HCT116 (cell line): ENCODE data around the gene DIPK1A. TPM values are rescaled to one million over a fixed set of nuclear protein-coding genes. Genes with fewer than 3 reads are reported as not detected.

ENCODE experiments used
- ATAC-seq: fragments of 200-7000 bp; cut with Tn5 transposase; 2 replicates; pipeline ENCODE4 v1.9.1; 2020; ENCODE audit warnings: mild to moderate bottlenecking, moderate library complexity
- BruUV-seq: library from RNA; stranded (reverse); fragments of 400-500 nt; replicated peaks from 2 replicates; lab custom pipeline; 2021; lab: Mats Ljungman, UMichigan
- CTCF ChIA-PET: fragments of 300-600 bp; sonication (Branson Sonifier 250); formaldehyde crosslinking; loops from one replicate; lab custom pipeline; 2021; ENCODE audit warnings: antibody characterized with exemption; lab: Charles Lee
- POLR2A ChIA-PET: fragments of 300-600, 350-600 bp; sonication (Branson Sonifier 250); formaldehyde crosslinking; loops from one replicate; lab custom pipeline; 2021; ENCODE audit warnings: antibody characterized with exemption; lab: Charles Lee
- RAD21 ChIA-PET, 2 experiments: fragments of 300-600 bp; sonication (Branson Sonifier 250); formaldehyde crosslinking; loops; one replicate each; lab custom pipeline; 2023; ENCODE audit warnings: low total read pairs in 2 of 2; ENCODE audit not compliant: uncharacterized antibody in 2 of 2, unreplicated experiment in 2 of 2, low non-redundant PET in 1 of 2; lab: Charles Lee
- DNase-seq: peaks from one replicate; pipeline ENCODE4 v3.0.0-alpha.2; 2010; ENCODE audit warnings: low read depth, low spot score
- H2AFZ ChIP-seq: fragments of 200-600 bp; shearing (Covaris generic), sonication (generic); 2 replicates; pipeline ENCODE4 v1.6.1; 2017; ENCODE audit warnings: low read depth, mixed run types, mixed read lengths, antibody characterized with exemption, low read length; ENCODE audit not compliant: poor library complexity, severe bottlenecking
- H3K27ac ChIP-seq: 2 replicates; pipeline ENCODE4 v1.5.1; 2012; ENCODE audit warnings: low read depth, low read length
- H3K27me3 ChIP-seq: fragments of 200-600 bp; sonication (generic); 2 replicates; pipeline ENCODE4 v1.6.1; 2016; ENCODE audit warnings: mixed run types, low read length, mixed read lengths; ENCODE audit not compliant: insufficient read depth
- H3K36me3 ChIP-seq, 2 experiments: fragments of 200-500 bp in 1 of 2; fragments of 200-600 bp in 1 of 2; sonication (Bioruptor generic) in 1 of 2; sonication (generic) in 1 of 2; 2 replicates each; pipeline versions ENCODE4 v1.5.1 to v1.6.1; 2014 to 2016; ENCODE audit warnings: low read length in 2 of 2, inconsistent platforms in 1 of 2, mixed read lengths in 1 of 2, mixed run types in 1 of 2; ENCODE audit not compliant: insufficient read depth in 2 of 2, control insufficient read depth in 1 of 2
- H3K4me1 ChIP-seq, 2 experiments: fragments of 200-600 bp in 1 of 2; sonication (generic) in 1 of 2; 2 replicates each; pipeline versions ENCODE4 v1.5.1 to v1.6.1; 2012 to 2017; ENCODE audit warnings: low read length in 2 of 2, inconsistent platforms in 1 of 2, mild to moderate bottlenecking in 1 of 2, mixed read lengths in 1 of 2, mixed run types in 1 of 2, moderate library complexity in 1 of 2; ENCODE audit not compliant: insufficient read depth in 2 of 2, control insufficient read depth in 1 of 2
- H3K4me2 ChIP-seq: fragments of 200-600 bp; sonication (generic); 2 replicates; pipeline ENCODE4 v1.6.1; 2017; ENCODE audit warnings: mixed run types, low read length, mixed read lengths
- H3K4me3 ChIP-seq, 2 experiments: fragments of 200-600 bp in 1 of 2; sonication (generic) in 1 of 2; replicated peaks in 1 of 2; 2 replicates each; pipeline ENCODE4 v1.5.1; 2011 to 2016; ENCODE audit warnings: low read length in 2 of 2, control low read depth in 1 of 2, low read depth in 1 of 2, mild to moderate bottlenecking in 1 of 2, mixed read lengths in 1 of 2, mixed run types in 1 of 2
- H3K79me2 ChIP-seq: fragments of 200-600 bp; sonication (generic); 2 replicates; pipeline ENCODE4 v1.6.1; 2017; ENCODE audit warnings: mild to moderate bottlenecking, mixed run types, low read length, moderate library complexity, mixed read lengths; ENCODE audit not compliant: insufficient read depth
- H3K9ac ChIP-seq: fragments of 200-600 bp; sonication (generic); 2 replicates; pipeline ENCODE4 v1.6.1; 2016; ENCODE audit warnings: low read length, mixed read lengths
- H3K9me2 ChIP-seq: fragments of 200-600 bp; sonication (generic), shearing (Covaris generic); 2 replicates; pipeline ENCODE4 v1.6.1; 2017; ENCODE audit warnings: mixed run types, mild to moderate bottlenecking, moderate library complexity; ENCODE audit not compliant: insufficient read depth
- H3K9me3 ChIP-seq, 2 experiments: fragments of 200-500 bp in 1 of 2; fragments of 200-600 bp in 1 of 2; sonication (Bioruptor generic) in 1 of 2; sonication (generic) in 1 of 2; 2 replicates each; pipeline ENCODE4 v1.6.1; 2014 to 2017; ENCODE audit warnings: low read length in 2 of 2, mixed read lengths in 2 of 2, inconsistent platforms in 1 of 2, low read depth in 1 of 2, mild to moderate bottlenecking in 1 of 2, mixed run types in 1 of 2, moderate library complexity in 1 of 2; ENCODE audit not compliant: control insufficient read depth in 1 of 2, insufficient read depth in 1 of 2
- H4K20me1 ChIP-seq: fragments of 200-600 bp; sonication (generic), shearing (Covaris generic); 2 replicates; pipeline ENCODE4 v1.6.1; 2017; ENCODE audit warnings: mixed run types, mild to moderate bottlenecking, moderate library complexity; ENCODE audit not compliant: insufficient read depth
- CBX3 ChIP-seq: IDR thresholded peaks from 2 replicates; pipeline ENCODE4 v1.6.1; 2012; ENCODE audit warnings: low read depth
- CEBPB ChIP-seq: IDR thresholded peaks from 2 replicates; pipeline ENCODE4 v1.6.1; 2012; ENCODE audit warnings: low read depth
- CTCF ChIP-seq, 3 experiments: fragments of 200-600 bp in 1 of 3; sonication (generic) in 1 of 3; IDR thresholded peaks in 2 of 3; conservative IDR thresholded peaks in 1 of 3; 2 replicates each; pipeline ENCODE4 v1.5.1; 2012 to 2017; ENCODE audit warnings: low read depth in 2 of 3, low read length in 2 of 3, antibody characterized with exemption in 1 of 3, borderline replicate concordance in 1 of 3, control low read depth in 1 of 3, mild to moderate bottlenecking in 1 of 3, mixed read lengths in 1 of 3, mixed run types in 1 of 3, moderate library complexity in 1 of 3; ENCODE audit not compliant: insufficient read depth in 1 of 3
- EGR1 ChIP-seq: IDR thresholded peaks from 2 replicates; pipeline ENCODE4 v1.6.1; 2012; ENCODE audit warnings: low read depth
- EZH2 ChIP-seq: fragments of 200-600 bp; sonication (generic); IDR thresholded peaks from 2 replicates; pipeline ENCODE4 v1.6.1; 2017; ENCODE audit warnings: antibody characterized with exemption, mixed run types
- EZH2phosphoT487 ChIP-seq: fragments of 200-600 bp; IDR thresholded peaks from 2 replicates; pipeline ENCODE4 v1.6.1; 2018; ENCODE audit warnings: antibody characterized with exemption, borderline replicate concordance
- FOSL1 ChIP-seq: IDR thresholded peaks from 2 replicates; pipeline ENCODE4 v1.6.1; 2012; ENCODE audit warnings: low read depth
- JUND ChIP-seq: IDR thresholded peaks from 2 replicates; pipeline ENCODE4 v1.6.1; 2012
- MAX ChIP-seq: IDR thresholded peaks from 2 replicates; pipeline ENCODE4 v1.6.1; 2012
- POLR2A ChIP-seq: IDR thresholded peaks from 2 replicates; pipeline ENCODE4 v1.7.0; 2011; ENCODE audit warnings: borderline replicate concordance; ENCODE audit not compliant: insufficient read depth, insufficient read length; ENCODE audit errors: extremely low read depth
- POLR2AphosphoS5 ChIP-seq: IDR thresholded peaks from 2 replicates; pipeline ENCODE4 v1.6.1; 2011; ENCODE audit warnings: mild to moderate bottlenecking, low read depth, low read length, moderate library complexity
- RAD21 ChIP-seq: IDR thresholded peaks from 2 replicates; pipeline ENCODE4 v1.6.1; 2012; ENCODE audit warnings: low read depth, mild to moderate bottlenecking
- SIN3A ChIP-seq: IDR thresholded peaks from 2 replicates; pipeline ENCODE4 v1.6.1; 2012; ENCODE audit warnings: low read depth
- TCF7L2 ChIP-seq: IDR thresholded peaks from 2 replicates; pipeline ENCODE4 v1.7.0; 2011; ENCODE audit warnings: borderline replicate concordance, inconsistent platforms; ENCODE audit not compliant: insufficient read depth, insufficient read length; ENCODE audit errors: extremely low read depth
- ZFX ChIP-seq: fragments of 450-650 bp; IDR thresholded peaks from 2 replicates; pipeline ENCODE4 v1.6.1; 2017
- ZNF274 ChIP-seq: fragments of 200-500 bp; sonication (Bioruptor generic); IDR thresholded peaks from 2 replicates; pipeline ENCODE4 v1.6.1; 2014; ENCODE audit warnings: mild to moderate bottlenecking, low read depth, low read length, inconsistent platforms
- intact Hi-C: fragments of 100-400 bp; cut with micrococcal nuclease; formaldehyde crosslinking; loops from 2 replicates; pipeline ENCODE4 v1.10.0; 2022
- total RNA-seq: library from RNA; stranded (reverse); gene quantifications from one replicate; pipeline ENCODE4 v1.2.1, GENCODE V29; 2021; ENCODE audit not compliant: unreplicated experiment
- TF ChIP-seq, protein P1 (sequence below): IDR thresholded peaks from 2 replicates; pipeline ENCODE4 v1.6.1; 2011; ENCODE audit warnings: mild to moderate bottlenecking, low read length, moderate library complexity; ENCODE audit not compliant: insufficient replicate concordance; ENCODE audit errors: extremely low read depth

Gene DIPK1A
- total RNA-seq, 1 experiment from 2014 or later = 4.3 TPM

DNA sequence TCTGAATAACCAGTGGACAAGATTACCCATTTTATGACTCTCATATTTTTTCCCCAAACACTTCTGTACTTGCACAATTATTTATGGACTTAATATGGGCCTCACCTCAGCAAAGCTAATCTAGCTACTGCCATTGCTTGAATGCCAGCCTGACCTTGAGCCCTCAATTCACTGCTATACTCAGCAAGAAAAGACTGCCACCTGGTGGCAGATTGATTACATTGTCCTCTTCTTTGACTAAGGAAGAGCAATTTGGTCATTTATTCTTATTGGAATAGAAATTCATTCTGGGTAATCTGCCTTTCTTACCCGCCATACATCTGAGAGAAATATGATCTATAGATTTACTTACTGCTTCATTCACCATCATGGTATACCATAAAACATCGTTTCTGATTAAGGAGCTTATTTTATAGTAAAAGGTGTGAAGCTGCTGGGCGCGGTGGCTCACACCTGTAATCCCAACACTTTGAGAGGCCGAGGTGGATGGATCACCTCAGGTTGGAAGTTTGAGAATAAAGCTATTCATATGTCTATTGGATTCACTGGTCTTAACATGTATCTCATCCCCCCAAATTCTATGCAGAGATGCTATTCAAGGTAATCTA, 32.9 kb upstream of the DIPK1A start:
- H3K79me2 ChIP-seq = no peaks in the 10 kb centered on the region
- intact Hi-C loops = loop anchor here (1.0 kb wide), 2 partner anchors 26 to 135 kb away; no protein-coding TSS in a partner anchor
- no peak overlapping the region for H3K4me2 ChIP-seq
- TF ChIP-seq EGR1 (no peak), MAX (no peak), CBX3 (no peak), JUND (no peak), ZNF274 (no peak), ZFX (no peak), CTCF (IDR thresholded peaks at IDR 0.05 in 2 of 3, conservative IDR thresholded peaks at IDR 0.05 in 1 of 3; ENCODE audit: borderline replicate concordance in 1 of 3, insufficient read depth in 1 of 3, low read depth in 2 of 3, low read length in 2 of 3) (peak; percentile 66 to 97 (median 91)), SIN3A (no peak), EZH2phosphoT487 (no peak), CEBPB (no peak), FOSL1 (no peak), POLR2A (no peak), TCF7L2 (no peak), EZH2 (no peak), RAD21 (peak; percentile 92), POLR2AphosphoS5 (no peak)
- TF ChIP-seq, protein P1, sequence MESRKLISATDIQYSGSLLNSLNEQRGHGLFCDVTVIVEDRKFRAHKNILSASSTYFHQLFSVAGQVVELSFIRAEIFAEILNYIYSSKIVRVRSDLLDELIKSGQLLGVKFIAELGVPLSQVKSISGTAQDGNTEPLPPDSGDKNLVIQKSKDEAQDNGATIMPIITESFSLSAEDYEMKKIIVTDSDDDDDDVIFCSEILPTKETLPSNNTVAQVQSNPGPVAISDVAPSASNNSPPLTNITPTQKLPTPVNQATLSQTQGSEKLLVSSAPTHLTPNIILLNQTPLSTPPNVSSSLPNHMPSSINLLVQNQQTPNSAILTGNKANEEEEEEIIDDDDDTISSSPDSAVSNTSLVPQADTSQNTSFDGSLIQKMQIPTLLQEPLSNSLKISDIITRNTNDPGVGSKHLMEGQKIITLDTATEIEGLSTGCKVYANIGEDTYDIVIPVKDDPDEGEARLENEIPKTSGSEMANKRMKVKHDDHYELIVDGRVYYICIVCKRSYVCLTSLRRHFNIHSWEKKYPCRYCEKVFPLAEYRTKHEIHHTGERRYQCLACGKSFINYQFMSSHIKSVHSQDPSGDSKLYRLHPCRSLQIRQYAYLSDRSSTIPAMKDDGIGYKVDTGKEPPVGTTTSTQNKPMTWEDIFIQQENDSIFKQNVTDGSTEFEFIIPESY = no peak
- TF ChIP-seq, all 23 proteins: peak for 2
- Histone ChIP-seq H3K27ac (no peak overlapping the region), H3K9ac (no peak overlapping the region), H3K4me3 (no peak overlapping the region), H4K20me1 (no peaks in the 10 kb centered on the region), H3K4me1 (0 out of 4 replicates have a peak, but pooled peaks cover 0 to 4% of the 10 kb centered on the region in 2 experiments), H3K9me3 (no peaks in the 10 kb centered on the region), H3K27me3 (no peaks in the 10 kb centered on the region), H3K36me3 (no peaks in the 10 kb centered on the region), H2AFZ (no peak overlapping the region), H3K9me2 (no peaks in the 10 kb centered on the region)
- CTCF ChIA-PET = interaction anchor here (0.5 to 2.9 kb wide), 22 partner anchors 8 to 1003 kb away, joined by 3 to 40 read pairs (median 4); partner anchors contain the start of gene DIPK1A
- POLR2A ChIA-PET = no interaction called here
- no TSS peak for BruUV-seq
- ATAC-seq (peak; percentile 92), DNase-seq (peak; percentile 75)
- RAD21 ChIA-PET = interaction anchor here in 1 of 2 experiments (1.1 to 1.4 kb wide), 2 partner anchors 26 to 136 kb away, joined by 5 to 6 read pairs; no protein-coding TSS in a partner anchor
